HepG2 (cell line): ENCODE data around the gene ELMOD3. TPM values are rescaled to one million over a fixed set of nuclear protein-coding genes. Genes with fewer than 3 reads are reported as not detected.

Experiments
- CBX5 ChIP-seq: sonication (generic); formaldehyde crosslinking; IDR thresholded peaks from 2 replicates; pipeline ENCODE4 v1.4.0; 2020; ENCODE audit warnings: missing genetic modification reagents, borderline replicate concordance
- ELF1 ChIP-seq: sonication (generic); formaldehyde crosslinking; IDR thresholded peaks from 2 replicates; pipeline ENCODE4 v1.4.0; 2020; ENCODE audit warnings: missing genetic modification reagents
- NFKBIZ ChIP-seq: IDR thresholded peaks from 2 replicates; pipeline ENCODE4 v1.6.1; 2018; ENCODE audit warnings: missing genetic modification reagents, missing compliant biosample characterization
- RFXANK ChIP-seq: IDR thresholded peaks from 2 replicates; pipeline ENCODE4 v1.6.1; 2016
- TEAD2 ChIP-seq: sonication (generic); formaldehyde crosslinking; IDR thresholded peaks from 2 replicates; pipeline ENCODE4 v1.9.0; 2021; ENCODE audit warnings: missing genetic modification reagents
- ZEB1 ChIP-seq: IDR thresholded peaks from 2 replicates; pipeline ENCODE4 v1.6.1; 2012; ENCODE audit warnings: mild to moderate bottlenecking, low read depth, inconsistent platforms; ENCODE audit not compliant: insufficient replicate concordance
- ZNF260 ChIP-seq: sonication (generic); formaldehyde crosslinking; IDR thresholded peaks from 2 replicates; pipeline ENCODE4 v1.4.0; 2020; ENCODE audit warnings: missing genetic modification reagents, low read depth, mild to moderate bottlenecking, borderline replicate concordance
- ZSCAN30 ChIP-seq: sonication (generic); formaldehyde crosslinking; IDR thresholded peaks from 2 replicates; pipeline ENCODE4 v1.5.0; 2020; ENCODE audit warnings: mild to moderate bottlenecking, missing genetic modification reagents
- polyA plus RNA-seq, 8 experiments: library from polyadenylated mRNA; depleted of rRNA in 3 of 8; stranded (reverse) in 7 of 8; unstranded in 1 of 8; fragments of >200 nt; fragmentation: Illumina TruSeq in 4 of 8; extraction: Trizol in 4 of 8; gene quantifications; 2 replicates each; pipeline versions ENCODE4 v1.2.1 to v1.2.3, GENCODE V29; 2011 to 2016; ENCODE audit warnings: low read depth in 4 of 8, missing spikeins in 1 of 8, mixed read lengths in 1 of 8; ENCODE audit not compliant: insufficient read depth in 1 of 8
- total RNA-seq, 5 experiments: library from RNA; depleted of rRNA; stranded (reverse); fragments of >200 nt; fragmentation: Illumina TruSeq; extraction: Trizol; gene quantifications; 2 replicates each; pipeline ENCODE4 v1.2.3, GENCODE V29; 2016; ENCODE audit warnings: low read depth in 1 of 5
- TF ChIP-seq, protein P1 (sequence below): sonication (generic); formaldehyde crosslinking; IDR thresholded peaks from 2 replicates; pipeline ENCODE4 v1.5.0; 2020; ENCODE audit warnings: missing genetic modification reagents
- TF ChIP-seq, protein P2 (sequence below): sonication (generic); formaldehyde crosslinking; IDR thresholded peaks from 2 replicates; pipeline ENCODE4 v1.5.1; 2020; ENCODE audit warnings: mild to moderate bottlenecking, missing genetic modification reagents
- TF ChIP-seq, protein P3 (sequence below): sonication (generic); formaldehyde crosslinking; IDR thresholded peaks from 2 replicates; pipeline ENCODE4 v1.9.0; 2021; ENCODE audit warnings: mild to moderate bottlenecking, missing genetic modification reagents
- TF ChIP-seq, protein P4 (sequence below): IDR thresholded peaks from 2 replicates; pipeline ENCODE4 v1.6.1; 2012; ENCODE audit warnings: low read depth, low read length, improper control_type of control experiment
- TF ChIP-seq, protein P5 (sequence below): sonication (generic); formaldehyde crosslinking; IDR thresholded peaks from 2 replicates; pipeline ENCODE4 v1.9.0; 2021; ENCODE audit warnings: missing genetic modification reagents, borderline replicate concordance

Gene ELMOD3
- total and polyA plus RNA-seq, 2 of the 13 experiments (the other 11 are each of a cell fraction or from before 2014, with no cell fraction given), result 13.3 to 19.5 TPM

DNA sequence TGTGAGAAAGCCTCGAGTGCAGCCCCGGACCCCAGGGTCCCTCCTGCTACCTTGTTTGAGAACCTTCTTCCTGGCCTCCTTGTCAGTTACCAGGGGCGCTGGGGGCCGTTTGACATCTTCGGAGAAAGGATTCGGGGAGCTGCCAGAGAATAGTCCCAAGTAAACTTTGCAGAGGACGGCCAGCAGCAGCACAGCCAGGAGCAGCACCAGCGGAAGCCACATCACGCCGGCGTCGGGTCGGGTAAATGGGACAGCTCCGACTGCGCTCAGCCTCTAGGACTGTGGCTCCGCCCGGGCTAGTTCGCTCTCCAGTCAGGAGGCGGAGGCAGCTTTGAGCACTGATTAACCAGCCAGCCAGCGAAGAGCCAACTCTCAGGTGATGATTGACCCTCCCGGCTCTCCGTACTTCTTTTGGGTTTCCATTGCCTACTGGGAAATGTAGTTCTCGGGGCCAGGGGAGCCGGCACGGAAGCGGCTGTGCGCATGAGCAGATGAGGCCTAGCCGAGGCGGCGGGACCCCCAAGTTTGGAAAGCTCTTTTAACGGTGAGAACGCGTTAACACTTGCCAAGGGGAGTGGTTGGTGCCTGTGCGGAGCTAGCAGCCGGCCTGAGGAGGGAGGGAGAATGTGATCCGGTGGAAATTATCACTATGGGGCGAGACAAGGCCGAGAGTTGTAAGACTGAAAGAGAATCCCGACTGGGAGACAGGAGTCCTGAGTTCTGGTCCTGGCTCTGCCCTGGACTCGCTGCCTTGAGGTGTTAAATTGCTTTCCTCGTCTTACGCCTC is at the start of gene ELMOD3, which contains the start of gene RETSAT (continued):
- TF ChIP-seq, protein P1, sequence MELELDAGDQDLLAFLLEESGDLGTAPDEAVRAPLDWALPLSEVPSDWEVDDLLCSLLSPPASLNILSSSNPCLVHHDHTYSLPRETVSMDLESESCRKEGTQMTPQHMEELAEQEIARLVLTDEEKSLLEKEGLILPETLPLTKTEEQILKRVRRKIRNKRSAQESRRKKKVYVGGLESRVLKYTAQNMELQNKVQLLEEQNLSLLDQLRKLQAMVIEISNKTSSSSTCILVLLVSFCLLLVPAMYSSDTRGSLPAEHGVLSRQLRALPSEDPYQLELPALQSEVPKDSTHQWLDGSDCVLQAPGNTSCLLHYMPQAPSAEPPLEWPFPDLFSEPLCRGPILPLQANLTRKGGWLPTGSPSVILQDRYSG (CRISPR knock-in tag), result peak; percentile 57
- TF ChIP-seq ZEB1, result no peak
- TF ChIP-seq TEAD2 (CRISPR knock-in tag), result 0 out of 2 replicates have a peak, but pooled peaks have one; percentile 46
- TF ChIP-seq, protein P2, sequence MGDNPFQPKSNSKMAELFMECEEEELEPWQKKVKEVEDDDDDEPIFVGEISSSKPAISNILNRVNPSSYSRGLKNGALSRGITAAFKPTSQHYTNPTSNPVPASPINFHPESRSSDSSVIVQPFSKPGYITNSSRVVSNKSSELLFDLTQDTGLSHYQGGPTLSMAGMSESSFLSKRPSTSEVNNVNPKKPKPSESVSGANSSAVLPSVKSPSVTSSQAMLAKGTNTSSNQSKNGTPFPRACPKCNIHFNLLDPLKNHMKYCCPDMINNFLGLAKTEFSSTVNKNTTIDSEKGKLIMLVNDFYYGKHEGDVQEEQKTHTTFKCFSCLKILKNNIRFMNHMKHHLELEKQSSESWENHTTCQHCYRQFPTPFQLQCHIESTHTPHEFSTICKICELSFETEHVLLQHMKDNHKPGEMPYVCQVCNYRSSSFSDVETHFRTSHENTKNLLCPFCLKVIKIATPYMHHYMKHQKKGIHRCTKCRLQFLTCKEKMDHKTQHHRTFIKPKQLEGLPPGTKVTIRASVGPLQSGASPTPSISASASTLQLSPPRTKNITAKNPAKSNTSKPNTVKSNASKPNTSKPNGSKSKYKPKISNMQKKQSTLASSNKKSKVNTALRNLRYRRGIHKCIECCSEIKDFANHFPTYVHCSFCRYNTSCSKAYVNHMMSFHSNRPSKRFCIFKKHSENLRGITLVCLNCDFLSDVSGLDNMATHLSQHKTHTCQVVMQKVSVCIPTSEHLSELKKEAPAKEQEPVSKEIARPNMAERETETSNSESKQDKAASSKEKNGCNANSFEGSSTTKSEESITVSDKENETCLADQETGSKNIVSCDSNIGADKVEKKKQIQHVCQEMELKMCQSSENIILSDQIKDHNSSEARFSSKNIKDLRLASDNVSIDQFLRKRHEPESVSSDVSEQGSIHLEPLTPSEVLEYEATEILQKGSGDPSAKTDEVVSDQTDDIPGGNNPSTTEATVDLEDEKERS (CRISPR knock-in tag), result no peak
- no peak for TF ChIP-seq NFKBIZ (CRISPR knock-in tag)
- no peak for TF ChIP-seq ZNF260 (CRISPR knock-in tag)
- TF ChIP-seq ELF1, result peak; percentile 96
- TF ChIP-seq, protein P3, sequence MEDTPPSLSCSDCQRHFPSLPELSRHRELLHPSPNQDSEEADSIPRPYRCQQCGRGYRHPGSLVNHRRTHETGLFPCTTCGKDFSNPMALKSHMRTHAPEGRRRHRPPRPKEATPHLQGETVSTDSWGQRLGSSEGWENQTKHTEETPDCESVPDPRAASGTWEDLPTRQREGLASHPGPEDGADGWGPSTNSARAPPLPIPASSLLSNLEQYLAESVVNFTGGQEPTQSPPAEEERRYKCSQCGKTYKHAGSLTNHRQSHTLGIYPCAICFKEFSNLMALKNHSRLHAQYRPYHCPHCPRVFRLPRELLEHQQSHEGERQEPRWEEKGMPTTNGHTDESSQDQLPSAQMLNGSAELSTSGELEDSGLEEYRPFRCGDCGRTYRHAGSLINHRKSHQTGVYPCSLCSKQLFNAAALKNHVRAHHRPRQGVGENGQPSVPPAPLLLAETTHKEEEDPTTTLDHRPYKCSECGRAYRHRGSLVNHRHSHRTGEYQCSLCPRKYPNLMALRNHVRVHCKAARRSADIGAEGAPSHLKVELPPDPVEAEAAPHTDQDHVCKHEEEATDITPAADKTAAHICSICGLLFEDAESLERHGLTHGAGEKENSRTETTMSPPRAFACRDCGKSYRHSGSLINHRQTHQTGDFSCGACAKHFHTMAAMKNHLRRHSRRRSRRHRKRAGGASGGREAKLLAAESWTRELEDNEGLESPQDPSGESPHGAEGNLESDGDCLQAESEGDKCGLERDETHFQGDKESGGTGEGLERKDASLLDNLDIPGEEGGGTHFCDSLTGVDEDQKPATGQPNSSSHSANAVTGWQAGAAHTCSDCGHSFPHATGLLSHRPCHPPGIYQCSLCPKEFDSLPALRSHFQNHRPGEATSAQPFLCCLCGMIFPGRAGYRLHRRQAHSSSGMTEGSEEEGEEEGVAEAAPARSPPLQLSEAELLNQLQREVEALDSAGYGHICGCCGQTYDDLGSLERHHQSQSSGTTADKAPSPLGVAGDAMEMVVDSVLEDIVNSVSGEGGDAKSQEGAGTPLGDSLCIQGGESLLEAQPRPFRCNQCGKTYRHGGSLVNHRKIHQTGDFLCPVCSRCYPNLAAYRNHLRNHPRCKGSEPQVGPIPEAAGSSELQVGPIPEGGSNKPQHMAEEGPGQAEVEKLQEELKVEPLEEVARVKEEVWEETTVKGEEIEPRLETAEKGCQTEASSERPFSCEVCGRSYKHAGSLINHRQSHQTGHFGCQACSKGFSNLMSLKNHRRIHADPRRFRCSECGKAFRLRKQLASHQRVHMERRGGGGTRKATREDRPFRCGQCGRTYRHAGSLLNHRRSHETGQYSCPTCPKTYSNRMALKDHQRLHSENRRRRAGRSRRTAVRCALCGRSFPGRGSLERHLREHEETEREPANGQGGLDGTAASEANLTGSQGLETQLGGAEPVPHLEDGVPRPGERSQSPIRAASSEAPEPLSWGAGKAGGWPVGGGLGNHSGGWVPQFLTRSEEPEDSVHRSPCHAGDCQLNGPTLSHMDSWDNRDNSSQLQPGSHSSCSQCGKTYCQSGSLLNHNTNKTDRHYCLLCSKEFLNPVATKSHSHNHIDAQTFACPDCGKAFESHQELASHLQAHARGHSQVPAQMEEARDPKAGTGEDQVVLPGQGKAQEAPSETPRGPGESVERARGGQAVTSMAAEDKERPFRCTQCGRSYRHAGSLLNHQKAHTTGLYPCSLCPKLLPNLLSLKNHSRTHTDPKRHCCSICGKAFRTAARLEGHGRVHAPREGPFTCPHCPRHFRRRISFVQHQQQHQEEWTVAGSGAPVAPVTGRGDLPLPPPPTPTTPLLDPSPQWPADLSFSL (CRISPR knock-in tag), result peak; percentile 78
- TF ChIP-seq CBX5 (CRISPR knock-in tag), result peak; percentile 78; the same call in 1 of the 2 replicates
- TF ChIP-seq, protein P4, sequence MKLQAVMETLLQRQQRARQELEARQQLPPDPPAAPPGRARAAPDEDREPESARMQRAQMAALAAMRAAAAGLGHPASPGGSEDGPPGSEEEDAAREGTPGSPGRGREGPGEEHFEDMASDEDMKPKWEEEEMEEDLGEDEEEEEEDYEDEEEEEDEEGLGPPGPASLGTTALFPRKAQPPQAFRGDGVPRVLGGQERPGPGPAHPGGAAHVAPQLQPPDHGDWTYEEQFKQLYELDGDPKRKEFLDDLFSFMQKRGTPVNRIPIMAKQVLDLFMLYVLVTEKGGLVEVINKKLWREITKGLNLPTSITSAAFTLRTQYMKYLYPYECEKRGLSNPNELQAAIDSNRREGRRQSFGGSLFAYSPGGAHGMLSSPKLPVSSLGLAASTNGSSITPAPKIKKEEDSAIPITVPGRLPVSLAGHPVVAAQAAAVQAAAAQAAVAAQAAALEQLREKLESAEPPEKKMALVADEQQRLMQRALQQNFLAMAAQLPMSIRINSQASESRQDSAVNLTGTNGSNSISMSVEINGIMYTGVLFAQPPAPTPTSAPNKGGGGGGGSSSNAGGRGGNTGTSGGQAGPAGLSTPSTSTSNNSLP, result peak; percentile 53; the same call in 1 of the 2 replicates
- TF ChIP-seq ZSCAN30 (CRISPR knock-in tag), result no peak
- TF ChIP-seq, protein P5, sequence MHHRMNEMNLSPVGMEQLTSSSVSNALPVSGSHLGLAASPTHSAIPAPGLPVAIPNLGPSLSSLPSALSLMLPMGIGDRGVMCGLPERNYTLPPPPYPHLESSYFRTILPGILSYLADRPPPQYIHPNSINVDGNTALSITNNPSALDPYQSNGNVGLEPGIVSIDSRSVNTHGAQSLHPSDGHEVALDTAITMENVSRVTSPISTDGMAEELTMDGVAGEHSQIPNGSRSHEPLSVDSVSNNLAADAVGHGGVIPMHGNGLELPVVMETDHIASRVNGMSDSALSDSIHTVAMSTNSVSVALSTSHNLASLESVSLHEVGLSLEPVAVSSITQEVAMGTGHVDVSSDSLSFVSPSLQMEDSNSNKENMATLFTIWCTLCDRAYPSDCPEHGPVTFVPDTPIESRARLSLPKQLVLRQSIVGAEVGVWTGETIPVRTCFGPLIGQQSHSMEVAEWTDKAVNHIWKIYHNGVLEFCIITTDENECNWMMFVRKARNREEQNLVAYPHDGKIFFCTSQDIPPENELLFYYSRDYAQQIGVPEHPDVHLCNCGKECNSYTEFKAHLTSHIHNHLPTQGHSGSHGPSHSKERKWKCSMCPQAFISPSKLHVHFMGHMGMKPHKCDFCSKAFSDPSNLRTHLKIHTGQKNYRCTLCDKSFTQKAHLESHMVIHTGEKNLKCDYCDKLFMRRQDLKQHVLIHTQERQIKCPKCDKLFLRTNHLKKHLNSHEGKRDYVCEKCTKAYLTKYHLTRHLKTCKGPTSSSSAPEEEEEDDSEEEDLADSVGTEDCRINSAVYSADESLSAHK (CRISPR knock-in tag), result peak; percentile 67; the same call in 1 of the 2 replicates
- TF ChIP-seq RFXANK (CRISPR knock-in tag), result peak; percentile 36; the same call in 1 of the 2 replicates
